HG02678 (cell line): ENCODE data around the gene IDI1.
"Not testable (repeated sequence)": the region's sequence is repeated elsewhere in the genome, so short reads cannot be mapped to it uniquely, and the experiment has no call there.

Experiments
- ATAC-seq: cut with Tn5 transposase; IDR thresholded peaks from one replicate; pipeline ENCODE4 v1.9.1; 2021; ENCODE audit warnings: mild to moderate bottlenecking, moderate library complexity; ENCODE audit not compliant: unreplicated experiment

Gene IDI1

GRCh38 chr10:1048732-1049424, at the start of gene IDI1:
TSS of gene IDI1 (minus strand) at chr10:1049119. CDS start at chr10:1049003, 116 bp downstream.
- peak; percentile 83 for ATAC-seq

GRCh38 chr10:1097436-1097835, 48.5 kb upstream of the IDI1 start:
- ATAC-seq = no peak

GRCh38 chr10:1096287-1096889, 47.5 kb upstream of the IDI1 start:
- ATAC-seq = no peak

GRCh38 chr10:1095498-1095897, 46.6 kb upstream of the IDI1 start:
- ATAC-seq = no peak

GRCh38 chr10:1094112-1095057, 45.5 kb upstream of the IDI1 start:
- ATAC-seq = peak; percentile 75

GRCh38 chr10:1093696-1094095, 44.8 kb upstream of the IDI1 start:
- ATAC-seq = no peak

GRCh38 chr10:1090696-1091095, 41.8 kb upstream of the IDI1 start:
- no peak for ATAC-seq

GRCh38 chr10:1089017-1089689, 40.2 kb upstream of the IDI1 start:
- no peak for ATAC-seq

- no peak for ATAC-seq
Observed at GRCh38 chr10:1086787-1087186, 37.9 kb upstream of the IDI1 start.

GRCh38 chr10:1085258-1085657, 36.3 kb upstream of the IDI1 start:
- no peak for ATAC-seq

GRCh38 chr10:1084011-1084950, 35.4 kb upstream of the IDI1 start:
- ATAC-seq = no peak

- ATAC-seq = no peak
Observed at GRCh38 chr10:1083581-1083980, 34.7 kb upstream of the IDI1 start.

GRCh38 chr10:1078668-1079067, 29.7 kb upstream of the IDI1 start:
- ATAC-seq = no peak

- ATAC-seq = no peak
Observed at GRCh38 chr10:1074748-1075308, 25.9 kb upstream of the IDI1 start.

- ATAC-seq = no peak
Observed at GRCh38 chr10:1074052-1074747, 25.3 kb upstream of the IDI1 start.

GRCh38 chr10:1070919-1071318, 22.0 kb upstream of the IDI1 start:
- ATAC-seq = no peak

- ATAC-seq = no peak
Observed at GRCh38 chr10:1068380-1069361, 19.8 kb upstream of the IDI1 start.

GRCh38 chr10:1066734-1067133, 17.8 kb upstream of the IDI1 start:
- ATAC-seq = not testable (repeated sequence)
